ENCODE results near the gene KPNB1.
A peak's percentile ranks its signal among the peaks of the same experiment; 100 is the strongest.

Gene KPNB1

GRCh38 chr17:47638903-47639302 lies 10.8 kb upstream of the KPNB1 start:
- no peak for DNase-seq

GRCh38 chr17:47640076-47640475 lies 9.6 kb upstream of the KPNB1 start:
- DNase-seq = no peak

- no peak for DNase-seq
Observed at GRCh38 chr17:47641202-47641601, 8.5 kb upstream of the KPNB1 start.

- no peak for DNase-seq
Observed at GRCh38 chr17:47643116-47643515, 6.6 kb upstream of the KPNB1 start.

- DNase-seq = no peak
Observed at GRCh38 chr17:47644324-47644723, 5.4 kb upstream of the KPNB1 start.

- DNase-seq = no peak
Observed at GRCh38 chr17:47649972-47650524, 329 bp downstream of the KPNB1 start.

GRCh38 chr17:47650525-47651522 lies 1.1 kb downstream of the KPNB1 start:
- peak; percentile 97 for DNase-seq

GRCh38 chr17:47651704-47652103 lies 2.0 kb downstream of the KPNB1 start:
- no peak for DNase-seq

GRCh38 chr17:47652570-47652969 lies 2.9 kb downstream of the KPNB1 start:
- peak; percentile 19 for DNase-seq

GRCh38 chr17:47653442-47653841 lies 3.7 kb downstream of the KPNB1 start:
- no peak for DNase-seq

GRCh38 chr17:47654991-47655390 lies 5.3 kb downstream of the KPNB1 start:
- DNase-seq = no peak

- no peak for DNase-seq
Observed at GRCh38 chr17:47660064-47660492, 10.4 kb downstream of the KPNB1 start.

- DNase-seq = peak; percentile 55
Observed at GRCh38 chr17:47663912-47664623, 14.3 kb downstream of the KPNB1 start.

GRCh38 chr17:47664624-47664941 lies 14.9 kb downstream of the KPNB1 start:
- no peak for DNase-seq

- peak; percentile 25 for DNase-seq
Observed at GRCh38 chr17:47665655-47666054, 15.9 kb downstream of the KPNB1 start.

- no peak for DNase-seq
Observed at GRCh38 chr17:47669081-47669480, 19.4 kb downstream of the KPNB1 start.

GRCh38 chr17:47670064-47670463 lies 20.3 kb downstream of the KPNB1 start:
- no peak for DNase-seq

- DNase-seq = no peak
Observed at GRCh38 chr17:47674499-47674898, 24.8 kb downstream of the KPNB1 start.

GRCh38 chr17:47675380-47676198 lies 25.9 kb downstream of the KPNB1 start:
- DNase-seq = no peak

- no peak for DNase-seq
Observed at GRCh38 chr17:47676199-47676472, 26.4 kb downstream of the KPNB1 start.

- DNase-seq = no peak
Observed at GRCh38 chr17:47676510-47677165, 26.9 kb downstream of the KPNB1 start.

GRCh38 chr17:47678196-47678595 lies 28.5 kb downstream of the KPNB1 start:
- no peak for DNase-seq

- no peak for DNase-seq
Observed at GRCh38 chr17:47682138-47682537, 32.4 kb downstream of the KPNB1 start.

All from fibroblast of upper back skin (primary cell).